Mesangial cell (primary cell): ENCODE results near the gene BASP1. TPM values are rescaled to one million over a fixed set of nuclear protein-coding genes. Genes with fewer than 3 reads are reported as not detected.

ENCODE experiments used
- total RNA-seq: library from RNA; depleted of rRNA; stranded (reverse); fragments of >200 nt; gene quantifications from 2 replicates; pipeline ENCODE4 v1.2.3, GENCODE V29; 2015

The BASP1 gene, protein sequence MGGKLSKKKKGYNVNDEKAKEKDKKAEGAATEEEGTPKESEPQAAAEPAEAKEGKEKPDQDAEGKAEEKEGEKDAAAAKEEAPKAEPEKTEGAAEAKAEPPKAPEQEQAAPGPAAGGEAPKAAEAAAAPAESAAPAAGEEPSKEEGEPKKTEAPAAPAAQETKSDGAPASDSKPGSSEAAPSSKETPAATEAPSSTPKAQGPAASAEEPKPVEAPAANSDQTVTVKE
- 47.9 and 73.3 TPM in 2 replicates for total RNA-seq

DNA sequence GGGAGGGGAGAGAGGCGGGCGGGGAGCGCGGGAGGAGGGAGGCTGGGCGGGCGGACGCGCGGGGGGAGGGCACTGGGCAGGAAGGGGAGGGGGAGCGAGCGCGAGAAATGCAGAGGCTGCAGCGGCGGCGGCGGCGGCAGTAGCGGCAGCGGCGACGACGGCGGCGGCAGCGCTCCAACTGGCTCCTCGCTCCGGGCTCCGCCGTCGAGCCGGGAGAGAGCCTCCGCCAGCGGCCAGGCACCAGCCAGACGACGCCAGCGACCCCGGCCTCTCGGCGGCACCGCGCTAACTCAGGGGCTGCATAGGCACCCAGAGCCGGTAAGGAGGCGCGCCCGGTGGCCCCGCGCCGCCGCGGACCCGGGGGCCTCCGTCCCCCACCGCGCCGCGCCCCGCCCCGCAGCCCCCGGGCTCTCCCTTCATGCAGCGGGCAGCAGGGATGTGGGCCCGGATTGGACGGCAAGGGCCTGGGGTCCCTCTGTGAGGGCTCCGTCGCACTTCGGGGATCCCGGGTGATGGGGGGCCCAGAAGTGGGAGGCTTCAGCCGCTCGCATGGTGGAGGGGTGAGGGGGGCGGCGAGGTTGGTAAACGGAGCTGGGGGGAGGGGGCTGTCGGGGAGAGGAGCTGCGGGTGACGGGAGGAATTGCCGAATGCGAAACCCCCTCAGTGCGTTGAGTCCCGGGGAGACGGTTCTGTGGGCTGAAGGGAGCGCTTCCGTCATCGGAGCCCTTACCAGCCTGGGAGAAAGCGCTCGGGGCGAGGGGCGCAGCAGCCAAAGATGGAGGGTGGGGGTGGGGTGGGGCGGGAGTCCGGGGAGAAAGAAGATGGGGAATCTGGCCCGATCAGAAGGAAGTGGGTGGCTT is at the start of gene BASP1:
BASP1 (plus strand) TSS at position 139 of the 860 bp plus-strand sequence. CDS start 57,586 bp downstream, outside the sequence.

